Measurements from ENCODE around the gene MYO7A.
A peak's percentile ranks its signal among the peaks of the same experiment; 100 is the strongest.

The MYO7A gene

DNA sequence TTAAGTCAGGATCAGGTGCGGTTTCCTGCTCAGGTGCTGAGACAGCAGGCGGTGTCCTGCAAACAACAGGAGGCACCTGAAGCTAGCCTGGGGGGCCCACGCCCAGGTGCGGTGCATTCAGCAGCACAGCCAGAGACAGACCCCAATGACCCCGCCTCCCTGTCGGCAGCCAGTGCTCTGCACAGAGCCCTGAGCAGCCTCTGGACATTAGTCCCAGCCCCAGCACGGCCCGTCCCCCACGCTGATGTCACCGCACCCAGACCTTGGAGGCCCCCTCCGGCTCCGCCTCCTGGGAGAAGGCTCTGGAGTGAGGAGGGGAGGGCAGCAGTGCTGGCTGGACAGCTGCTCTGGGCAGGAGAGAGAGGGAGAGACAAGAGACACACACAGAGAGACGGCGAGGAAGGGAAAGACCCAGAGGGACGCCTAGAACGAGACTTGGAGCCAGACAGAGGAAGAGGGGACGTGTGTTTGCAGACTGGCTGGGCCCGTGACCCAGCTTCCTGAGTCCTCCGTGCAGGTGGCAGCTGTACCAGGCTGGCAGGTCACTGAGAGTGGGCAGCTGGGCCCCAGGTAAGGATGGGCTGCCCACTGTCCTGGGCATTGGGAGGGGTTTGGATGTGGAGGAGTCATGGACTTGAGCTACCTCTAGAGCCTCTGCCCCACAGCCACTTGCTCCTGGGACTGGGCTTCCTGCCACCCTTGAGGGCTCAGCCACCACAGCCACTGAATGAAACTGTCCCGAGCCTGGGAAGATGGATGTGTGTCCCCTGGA lies at the start of gene MYO7A:
TSS of gene MYO7A (plus strand) at position 327 of the 772 bp plus-strand sequence. CDS start 2,389 bp downstream, outside the sequence.
- DNase-seq = peak; percentile 59

DNA sequence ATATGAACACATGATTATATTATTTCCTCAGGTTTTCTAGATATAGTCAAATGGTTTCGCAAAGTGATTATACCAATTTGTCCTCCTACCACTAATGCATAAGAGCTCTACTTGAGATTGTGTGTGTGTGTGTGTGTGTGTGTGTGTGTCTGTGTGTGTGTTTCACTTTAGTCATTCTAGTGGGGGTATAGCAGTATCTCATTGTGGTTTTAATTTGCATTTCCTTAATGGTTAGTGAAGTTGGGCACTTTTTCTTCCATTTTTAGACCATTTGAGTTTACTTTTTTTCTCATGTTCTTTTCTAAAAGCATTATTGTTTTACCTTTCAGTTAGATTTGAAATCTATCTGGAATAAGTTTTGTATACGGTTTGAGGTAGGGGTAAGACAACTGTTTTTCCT lies 48.4 kb upstream of the MYO7A start:
- no peak for DNase-seq

DNA sequence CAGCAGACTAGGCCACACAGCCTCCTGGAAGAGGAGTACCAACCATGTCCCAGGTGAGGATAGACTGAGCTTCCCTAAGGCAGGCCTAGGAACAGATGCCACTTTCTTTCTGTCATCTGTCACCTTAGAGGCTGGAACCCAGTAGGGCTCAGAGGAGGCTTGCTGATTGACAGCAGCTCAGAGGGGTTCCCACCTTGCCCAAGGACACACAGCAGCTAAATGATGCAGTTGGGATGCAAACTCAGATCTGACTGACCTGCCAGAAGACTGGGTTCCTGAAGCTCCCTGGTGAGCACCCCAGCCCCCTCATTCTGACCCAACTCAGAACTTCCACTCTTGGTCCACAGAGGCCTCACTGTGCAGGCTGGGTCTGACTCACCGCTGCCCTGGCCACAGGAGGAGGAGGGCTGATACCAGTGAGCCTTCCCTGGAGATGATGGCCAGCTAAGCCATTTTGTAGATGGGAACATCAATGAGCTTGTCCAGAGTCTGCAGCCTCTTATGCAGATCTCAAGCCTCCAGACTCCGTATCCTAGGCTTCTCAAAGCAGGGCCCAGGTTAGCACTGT lies 47.3 kb upstream of the MYO7A start:
- DNase-seq = no peak

DNA sequence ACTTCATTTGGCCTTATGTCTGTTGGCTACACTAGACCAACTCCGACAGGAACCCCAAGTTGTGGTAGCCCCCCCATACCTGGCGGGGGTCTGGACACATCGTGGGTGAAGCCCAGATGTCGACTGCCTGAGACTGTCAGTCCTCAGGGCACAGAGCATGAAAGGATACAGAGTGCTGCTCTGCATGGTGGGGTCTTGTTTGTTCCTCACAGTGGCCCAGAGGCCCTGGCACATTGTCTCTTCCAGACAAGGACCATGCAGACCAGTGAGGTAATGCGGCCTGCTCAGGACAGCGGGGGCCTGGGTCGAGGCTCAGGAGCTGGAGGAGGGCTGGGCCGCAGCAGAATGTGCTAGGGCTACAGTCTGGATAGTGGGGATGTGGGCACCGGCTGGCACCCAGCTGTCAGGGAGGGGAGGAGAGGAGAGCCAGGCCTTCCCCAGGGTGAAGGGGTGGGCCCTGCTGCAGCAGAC lies 46.6 kb upstream of the MYO7A start:
- DNase-seq = no peak

DNA sequence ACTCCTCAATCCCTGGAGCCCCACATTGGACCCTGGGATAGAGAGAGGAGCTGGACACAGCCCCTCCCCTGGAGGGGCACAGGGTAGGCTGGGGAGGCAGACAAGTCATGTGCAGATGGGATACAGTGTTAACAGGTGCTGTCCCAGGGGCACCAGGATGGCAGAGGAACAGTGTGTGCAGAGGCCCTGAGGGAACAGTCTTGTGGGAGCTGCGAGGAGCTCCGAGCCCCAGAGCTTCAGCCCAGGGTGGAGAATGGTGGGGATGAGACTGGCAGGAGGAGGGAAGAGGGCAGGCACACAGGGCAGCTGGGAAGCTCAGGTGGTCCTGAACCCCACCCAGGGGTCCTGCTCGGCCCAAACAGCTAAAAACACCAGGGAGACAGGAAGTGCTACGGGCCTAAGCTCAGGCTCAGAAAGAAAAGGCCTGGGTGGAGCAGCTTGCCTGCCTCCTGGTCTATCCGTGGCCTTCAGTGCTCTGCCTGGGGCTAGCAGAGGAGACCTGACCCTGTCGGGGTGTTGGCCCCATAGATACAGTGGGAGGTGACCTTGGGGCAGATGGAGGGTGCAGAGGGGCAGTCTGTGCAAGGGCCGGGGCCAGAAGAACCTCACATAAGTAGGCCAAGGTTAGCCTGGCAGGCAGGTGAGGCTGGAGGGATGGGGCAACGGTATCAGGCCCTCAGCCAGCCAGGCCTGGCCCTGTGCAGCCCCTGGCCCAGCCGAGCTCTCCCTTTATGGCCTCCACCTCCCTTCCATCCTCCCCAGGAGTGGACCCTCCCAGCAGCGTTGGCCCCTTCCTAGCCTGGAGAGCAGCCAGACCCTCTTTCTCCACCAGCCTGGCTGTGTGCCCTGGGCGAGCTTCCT lies 45.8 kb upstream of the MYO7A start:
- DNase-seq = no peak

DNA sequence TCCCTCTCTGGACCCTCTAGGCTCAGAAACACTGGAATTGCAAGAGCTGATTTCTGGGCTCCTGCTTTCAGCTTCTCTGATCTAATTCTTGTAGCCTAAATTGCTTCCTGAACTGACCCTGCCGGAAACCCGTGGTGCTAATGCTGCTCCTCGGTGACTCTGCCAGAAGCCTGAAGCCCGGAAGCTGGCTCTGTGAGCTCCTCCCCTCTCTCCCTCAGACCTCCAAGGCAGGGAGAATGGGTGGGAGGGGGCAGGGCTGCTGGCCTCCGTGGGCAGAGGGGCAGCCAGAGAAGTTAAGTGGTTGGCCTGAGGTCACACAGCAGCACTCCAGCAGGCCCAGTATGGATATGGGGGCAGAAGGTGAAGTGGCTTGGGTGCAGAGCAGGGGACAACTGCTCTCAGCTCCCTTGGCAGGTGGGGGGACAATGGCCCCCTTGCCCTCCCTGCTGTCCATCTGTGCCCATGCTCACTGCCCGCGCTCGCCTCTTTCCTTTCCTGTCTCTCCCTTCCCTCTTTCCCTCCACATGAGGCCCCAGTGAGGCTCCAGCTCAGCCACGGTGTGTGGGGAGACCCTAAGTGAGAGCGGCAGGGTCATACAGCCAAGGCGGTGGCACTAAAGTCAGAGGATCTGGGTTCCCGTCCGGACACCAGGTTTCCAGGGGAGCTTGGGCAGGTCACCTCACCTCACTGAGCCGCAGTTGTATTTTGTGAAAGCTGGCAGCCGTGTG lies 45.0 kb upstream of the MYO7A start:
- no peak for DNase-seq

DNA sequence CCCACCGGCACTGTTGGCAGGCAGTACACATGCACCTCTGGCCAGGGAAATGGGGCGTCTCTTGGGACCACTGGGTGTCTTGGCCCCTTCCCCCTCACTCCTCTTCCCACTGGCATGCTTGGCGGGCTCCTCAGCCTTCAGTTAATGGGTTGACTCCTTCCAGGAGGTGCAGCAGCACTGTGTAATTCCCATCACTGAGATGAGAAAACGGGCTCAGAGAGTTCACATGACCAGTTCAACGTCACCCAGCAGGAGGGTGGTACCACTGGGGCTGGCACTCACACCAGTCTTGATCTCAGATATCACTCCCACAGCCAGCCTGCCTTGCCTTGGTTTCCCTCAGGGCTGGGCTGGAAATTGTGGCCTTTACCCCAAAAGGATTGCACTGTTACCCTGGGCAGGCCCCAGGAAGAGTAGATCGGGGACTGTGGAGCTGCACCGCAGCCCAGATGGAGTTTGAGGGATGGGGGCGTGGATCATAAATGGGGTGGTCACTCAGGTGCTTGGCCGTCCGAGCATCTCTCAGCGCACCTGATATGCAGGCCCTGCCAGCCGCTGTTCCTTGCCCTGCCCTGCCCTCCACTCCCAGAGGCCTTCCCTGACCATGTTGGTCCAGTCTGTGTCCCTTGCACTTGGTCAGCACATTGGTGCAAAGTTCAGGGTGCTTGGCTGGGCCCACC lies 44.3 kb upstream of the MYO7A start:
- no peak for DNase-seq

DNA sequence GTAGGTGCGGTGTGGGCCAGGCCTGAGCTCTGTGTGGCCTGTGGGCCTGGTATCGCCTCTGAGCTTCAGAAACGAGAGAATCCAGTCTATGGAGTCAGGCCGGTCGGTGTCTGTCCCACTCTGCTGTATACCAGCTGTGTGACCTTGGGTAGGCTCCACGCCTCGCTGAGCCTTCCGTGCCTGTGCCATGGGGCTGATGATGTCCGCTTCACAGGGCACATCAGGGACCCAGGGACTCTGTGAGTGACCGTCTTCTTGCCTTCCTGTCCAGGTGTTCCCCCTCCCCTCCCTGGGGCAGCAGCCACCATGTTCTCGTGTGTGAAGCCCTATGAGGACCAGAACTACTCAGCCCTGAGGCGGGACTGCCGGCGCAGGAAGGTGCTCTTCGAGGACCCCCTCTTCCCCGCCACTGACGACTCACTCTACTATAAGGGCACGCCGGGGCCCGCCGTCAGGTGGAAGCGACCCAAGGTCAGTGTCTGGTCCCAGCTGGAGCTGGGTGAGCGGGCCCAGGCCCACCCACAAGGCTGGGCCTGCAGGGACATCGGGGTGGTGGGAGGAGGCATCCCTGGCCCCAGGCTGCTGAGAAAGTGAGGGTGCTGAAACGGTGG lies 43.4 kb upstream of the MYO7A start:
- no peak for DNase-seq

DNA sequence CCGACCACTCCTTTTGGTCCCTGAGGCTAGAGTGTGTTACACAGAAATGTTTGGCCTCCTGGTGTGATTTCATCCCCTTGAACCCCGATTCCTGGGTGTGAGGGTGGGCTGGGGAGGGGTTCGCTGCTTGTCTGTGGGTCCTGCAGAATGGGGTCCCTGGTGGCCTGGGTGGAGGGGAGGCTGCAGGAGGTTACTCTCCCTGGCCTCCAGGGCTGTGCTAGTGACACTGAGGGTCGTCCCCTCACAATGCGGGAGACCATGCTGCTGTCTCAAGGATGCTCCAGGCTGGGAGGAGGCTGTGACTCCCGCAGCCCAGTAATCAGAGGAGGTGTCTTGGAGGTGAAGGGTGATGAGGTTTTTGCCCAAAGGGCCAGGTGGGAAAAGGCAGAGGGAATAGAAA lies 42.4 kb upstream of the MYO7A start:
- DNase-seq = no peak

DNA sequence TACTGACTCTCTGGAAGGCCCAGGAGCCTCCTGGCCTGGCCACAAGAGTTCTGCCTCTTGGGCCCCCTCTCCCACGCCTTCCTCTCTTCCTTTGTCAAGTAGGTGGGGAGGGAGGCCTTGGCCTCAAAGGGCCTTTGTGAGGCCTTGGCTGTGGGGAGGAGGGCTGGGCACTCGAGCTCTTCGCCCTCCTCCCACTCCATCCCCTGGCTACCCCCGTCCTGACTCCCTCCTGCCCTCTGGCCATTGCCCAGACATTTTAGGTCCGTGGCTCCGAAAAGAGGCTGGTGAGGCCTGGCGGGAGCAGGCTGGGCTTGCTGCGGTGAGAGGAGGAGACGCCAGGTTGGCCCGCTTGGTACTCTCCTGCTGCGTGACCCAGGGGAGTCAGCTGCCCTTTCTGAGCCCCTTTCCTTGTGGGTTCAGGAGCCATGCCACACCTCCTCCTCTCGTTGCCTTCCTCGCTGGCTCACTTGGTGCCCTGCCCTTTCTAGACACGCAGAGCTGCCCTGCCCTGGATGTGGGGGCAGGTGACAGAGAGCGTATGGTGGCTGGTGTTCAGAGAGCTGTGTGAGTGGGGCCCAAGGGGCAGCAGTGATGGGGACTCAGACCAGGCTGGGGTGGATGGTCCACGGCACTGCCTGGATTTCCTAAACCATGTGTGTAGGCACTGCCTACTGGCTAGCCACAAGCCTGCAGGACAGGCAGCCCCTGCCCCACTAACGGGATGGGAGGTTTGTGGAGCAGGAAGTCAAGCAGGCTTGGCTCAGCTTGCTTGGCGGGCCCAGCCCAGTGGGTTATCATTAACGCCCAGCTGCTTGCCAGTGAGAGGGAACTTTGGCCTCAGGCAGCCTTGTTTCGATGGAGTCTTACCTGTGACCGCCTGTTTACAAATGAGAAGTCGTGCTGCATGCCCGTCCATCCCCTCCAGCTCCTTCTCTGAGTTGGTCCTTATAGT lies 41.2 kb upstream of the MYO7A start:
- DNase-seq = no peak

DNA sequence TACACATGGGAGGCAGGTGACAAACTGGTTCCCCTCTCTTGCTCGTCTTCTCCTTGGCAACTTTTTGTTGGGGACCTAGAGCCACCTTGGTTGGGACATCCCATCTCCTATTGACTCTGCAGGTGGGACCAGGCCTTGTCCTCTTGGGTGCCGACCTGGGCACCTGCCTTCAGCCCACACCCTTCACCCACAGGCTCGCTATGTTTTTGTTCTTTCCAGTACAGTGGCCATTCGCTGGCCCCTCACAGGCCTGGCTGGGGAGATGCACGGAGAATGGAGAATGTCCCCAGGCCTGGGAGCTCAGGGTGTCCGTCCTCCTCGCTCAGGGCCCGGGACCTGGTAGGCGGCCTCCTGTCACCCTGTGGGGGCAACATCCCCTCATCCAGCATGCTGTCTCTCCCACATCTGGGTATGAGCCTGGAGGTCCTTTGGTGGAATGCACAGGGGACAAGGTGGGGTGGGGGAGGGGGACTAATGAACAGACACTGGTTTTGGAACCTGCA lies 40.3 kb upstream of the MYO7A start:
- no peak for DNase-seq

DNA sequence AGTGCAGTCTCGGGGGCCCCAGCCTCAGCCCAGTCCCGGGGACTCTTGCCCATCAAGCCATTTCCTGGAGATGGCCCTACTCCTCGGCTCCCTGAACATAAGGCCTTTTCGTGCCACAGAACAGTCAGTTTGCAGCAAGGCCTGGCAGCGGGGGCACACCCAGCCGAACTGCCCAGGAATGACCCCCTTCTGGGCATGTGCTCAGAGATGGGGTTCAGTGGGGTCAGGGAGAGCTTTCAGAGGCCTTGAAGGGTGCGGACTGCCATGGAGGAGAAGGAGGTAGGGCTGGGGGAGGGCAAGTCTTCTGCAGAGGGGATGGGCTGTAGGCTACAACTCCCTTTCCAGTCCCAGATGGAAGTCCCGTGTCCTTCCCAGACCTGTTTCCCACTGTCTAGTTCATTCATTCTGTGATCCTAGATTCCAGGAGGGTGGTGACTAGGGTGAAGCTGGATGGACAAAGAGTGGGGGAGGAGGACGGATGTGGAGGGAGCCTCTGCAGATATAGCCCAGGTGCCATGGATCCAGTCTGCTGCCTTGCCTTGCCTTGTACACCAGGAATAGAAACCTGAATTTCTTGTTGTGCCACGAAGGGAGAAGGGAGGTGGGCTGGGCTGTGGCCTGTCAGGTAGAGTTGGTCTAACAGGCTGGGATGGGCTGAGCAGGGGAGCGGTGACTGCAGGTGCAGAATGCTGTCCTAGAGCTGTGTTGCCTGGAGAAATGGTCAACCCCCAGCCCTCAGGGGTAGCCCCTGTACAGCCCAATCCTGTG lies 39.6 kb upstream of the MYO7A start:
- DNase-seq = no peak

DNA sequence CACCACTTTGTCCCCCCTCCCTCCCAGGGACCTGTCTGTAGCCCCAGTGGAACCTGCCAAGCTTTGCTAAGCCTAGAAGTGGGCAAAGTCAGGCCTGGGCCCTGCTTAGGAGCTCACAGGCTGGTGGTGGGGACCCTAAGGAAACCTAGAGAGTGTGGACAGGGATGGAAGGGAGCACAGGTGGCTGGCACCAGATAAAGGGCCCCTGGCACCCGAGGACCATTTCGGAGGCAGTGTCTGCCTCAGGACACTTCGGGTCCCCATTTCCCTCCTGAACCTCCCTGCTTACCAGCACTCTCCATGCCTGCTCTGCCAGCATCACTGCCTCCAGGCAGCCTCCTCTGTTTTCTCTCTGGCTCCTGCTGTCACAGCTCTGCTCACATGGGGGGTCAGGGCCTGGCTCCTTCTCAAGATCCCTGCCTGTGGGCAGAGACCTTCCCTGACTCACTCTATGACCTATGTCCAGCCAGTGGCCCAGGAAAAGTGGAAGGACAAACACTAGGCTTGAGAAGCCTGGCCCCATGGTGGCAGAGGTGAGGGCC lies 39.0 kb upstream of the MYO7A start:
- no peak for DNase-seq

DNA sequence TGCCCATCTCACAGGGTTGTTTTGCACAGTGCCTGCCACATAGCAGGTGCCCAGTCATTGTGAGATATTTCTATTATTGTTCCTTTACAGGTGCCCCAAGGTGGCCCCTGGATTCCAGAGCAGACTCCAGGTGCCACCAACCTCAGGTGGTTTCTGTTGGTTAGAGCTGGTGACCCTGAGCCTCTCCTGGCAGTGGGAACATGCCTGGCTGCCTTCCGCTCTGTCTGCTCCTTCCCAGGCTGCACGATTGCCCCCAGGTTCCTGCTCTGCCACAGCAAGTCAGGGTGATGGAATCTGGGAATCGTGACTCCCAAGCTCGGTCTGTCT lies 38.0 kb upstream of the MYO7A start:
- no peak for DNase-seq

DNA sequence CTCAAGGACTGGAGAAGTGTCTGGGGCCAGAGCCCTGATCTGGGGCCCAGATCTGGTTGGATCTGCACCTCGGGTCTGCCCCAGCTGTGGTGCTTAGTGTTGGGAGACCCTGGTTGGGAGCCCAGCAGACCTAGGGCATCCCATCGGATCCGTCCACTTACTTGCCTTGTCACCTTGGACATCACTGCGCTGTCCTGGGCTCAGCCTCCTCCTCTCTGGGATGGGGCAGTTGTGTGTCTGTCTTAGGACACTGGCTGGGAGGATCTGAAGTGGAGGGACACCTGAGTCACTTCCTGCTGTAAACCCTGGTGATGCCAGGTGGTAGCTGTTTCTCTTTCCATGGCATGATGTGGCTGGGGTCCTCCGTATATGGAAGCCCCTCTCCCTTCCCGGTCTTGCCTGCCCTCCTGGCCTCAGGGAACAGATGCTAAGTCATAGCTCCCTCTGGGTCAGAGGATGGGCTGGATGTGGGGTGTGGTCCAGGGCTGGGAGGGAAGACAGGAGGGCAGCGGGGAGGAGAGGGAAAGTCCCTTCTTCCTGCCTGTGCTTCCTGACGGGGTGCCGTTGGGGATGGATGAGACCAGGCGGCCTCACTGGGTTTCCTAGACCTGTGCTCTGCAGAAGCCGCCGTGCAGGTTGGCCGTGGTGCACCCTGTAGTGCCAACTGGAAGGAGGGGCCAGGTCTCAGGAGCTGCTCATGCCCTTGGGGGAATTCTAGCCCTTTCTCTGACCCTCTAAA lies 37.5 kb upstream of the MYO7A start:
- no peak for DNase-seq

DNA sequence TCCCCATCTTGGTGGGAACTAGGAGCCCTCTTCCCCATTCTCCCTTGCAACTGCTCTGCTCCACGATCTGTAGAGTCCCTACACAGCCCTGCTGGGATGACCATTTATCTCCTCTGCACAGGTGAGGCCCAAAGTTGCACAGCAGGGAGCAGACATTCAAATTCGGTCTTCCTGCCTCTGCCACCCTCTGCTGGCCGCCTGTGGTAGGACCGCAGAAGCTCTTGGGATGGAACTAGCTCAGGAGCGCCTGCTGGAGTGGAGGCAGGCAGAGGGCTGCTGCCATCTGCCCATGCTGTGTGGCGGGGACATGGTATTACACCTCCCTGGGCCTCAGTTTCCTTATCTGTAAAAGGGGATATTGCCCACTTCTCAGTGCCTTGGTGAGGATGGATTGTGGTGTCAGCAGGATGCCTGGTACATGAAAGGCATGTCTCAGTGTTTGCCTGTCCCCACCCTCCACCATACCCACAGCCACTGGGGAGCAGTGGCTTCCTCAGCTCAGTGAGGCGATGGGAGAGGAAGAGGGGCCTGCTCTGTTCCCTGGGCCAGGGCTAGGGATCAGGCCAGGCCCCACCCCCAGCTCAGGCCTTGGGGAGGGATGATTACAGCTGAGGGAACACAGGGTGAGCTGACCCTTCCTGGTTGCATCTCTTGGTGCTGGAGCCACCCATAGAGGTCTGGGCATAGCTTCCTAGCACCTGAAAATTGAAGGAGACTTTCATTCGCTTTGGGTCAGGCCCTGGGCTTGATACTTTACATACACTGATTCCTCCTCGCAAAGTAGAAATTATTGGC lies 36.7 kb upstream of the MYO7A start:
- peak; percentile 96 for DNase-seq

DNA sequence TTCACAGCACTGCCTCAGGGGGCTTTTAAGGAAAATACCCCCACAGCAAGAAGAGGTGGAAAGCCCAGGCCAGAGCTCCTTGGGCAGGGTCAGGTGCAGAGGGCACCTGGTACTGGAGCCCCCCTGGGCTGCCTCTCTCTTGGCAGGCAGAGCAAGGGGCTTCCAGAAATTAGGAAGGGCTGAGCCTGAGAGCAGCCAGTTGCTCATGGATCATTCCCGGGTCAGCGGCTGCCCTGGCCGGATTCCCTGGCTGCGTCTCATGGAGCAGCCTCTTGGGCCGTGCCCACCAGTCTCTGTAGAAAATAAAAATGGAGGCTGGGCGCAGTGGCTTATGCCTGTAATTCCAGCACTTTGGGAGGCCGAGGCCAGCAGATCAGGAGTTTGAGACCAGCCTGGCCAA lies 35.7 kb upstream of the MYO7A start:
- DNase-seq = no peak
